Stimulated activated CD4-positive, alpha-beta T cell treated with anti-CD3 and anti-CD28 coated beads, Interleukin-4, amount 100 ng/mL, for 4 hours (primary cell): ENCODE data around the gene MRPS2.
"Not testable (repeated sequence)": the region's sequence is repeated elsewhere in the genome, so short reads cannot be mapped to it uniquely, and the experiment has no call there.

Experiments used
- DNase-seq, 2 experiments: peaks; one replicate each; pipeline ENCODE4 v3.0.0-alpha.2; 2020

The MRPS2 gene

GRCh38 chr9:135534826-135535225 lies 34.3 kb downstream of the MRPS2 start:
- DNase-seq = not testable (repeated sequence)

GRCh38 chr9:135535631-135536030 lies 35.1 kb downstream of the MRPS2 start:
- DNase-seq = not testable (repeated sequence)

GRCh38 chr9:135536216-135536615 lies 35.7 kb downstream of the MRPS2 start:
- no peak for DNase-seq

- not testable (repeated sequence) for DNase-seq
Observed at GRCh38 chr9:135543262-135543894, 42.9 kb downstream of the MRPS2 start.

GRCh38 chr9:135544981-135545635 lies 44.6 kb downstream of the MRPS2 start:
- no peak for DNase-seq

GRCh38 chr9:135545646-135546176 lies 45.2 kb downstream of the MRPS2 start, which contains the start of gene OBP2A:
OBP2A (plus strand) TSS chr9:135546126; CDS start chr9:135546181, 55 bp downstream.
- not testable (repeated sequence) for DNase-seq

GRCh38 chr9:135546792-135547617 lies 46.5 kb downstream of the MRPS2 start:
- not testable (repeated sequence) for DNase-seq

GRCh38 chr9:135547756-135548736 lies 47.6 kb downstream of the MRPS2 start:
- DNase-seq = no peak

- not testable (repeated sequence) for DNase-seq
Observed at GRCh38 chr9:135549478-135550343, 49.2 kb downstream of the MRPS2 start.

- no peak for DNase-seq
Observed at GRCh38 chr9:135550344-135550918, 49.9 kb downstream of the MRPS2 start.

GRCh38 chr9:135551031-135551430 lies 50.5 kb downstream of the MRPS2 start:
- DNase-seq = no peak

GRCh38 chr9:135551456-135551855 lies 51.0 kb downstream of the MRPS2 start:
- no peak for DNase-seq

- no peak for DNase-seq
Observed at GRCh38 chr9:135552021-135552697, 51.7 kb downstream of the MRPS2 start.

- no peak for DNase-seq
Observed at GRCh38 chr9:135552698-135553171, 52.3 kb downstream of the MRPS2 start.
